Nephron (organoid): ENCODE measurements around the gene TAF7L.

Source experiments
- H3K27ac Mint-ChIP-seq, 3 experiments: 2 replicates each; pipeline ENCODE4 v1.8.0; 2020; ENCODE audit warnings: mixed read lengths in 3 of 3, mild to moderate bottlenecking in 2 of 3, moderate library complexity in 1 of 3
- H3K27me3 Mint-ChIP-seq: 2 replicates; pipeline ENCODE4 v1.8.0; 2021; ENCODE audit warnings: low read depth, mild to moderate bottlenecking, moderate library complexity, mixed read lengths
- H3K36me3 Mint-ChIP-seq: 2 replicates; pipeline ENCODE4 v1.8.0; 2020; ENCODE audit warnings: low read depth, mixed read lengths
- H3K4me1 Mint-ChIP-seq: 2 replicates; pipeline ENCODE4 v1.8.0; 2020; ENCODE audit warnings: mixed read lengths
- H3K4me3 Mint-ChIP-seq, 3 experiments: 2 replicates each; pipeline ENCODE4 v1.8.0; 2020; ENCODE audit warnings: mild to moderate bottlenecking in 3 of 3, mixed read lengths in 3 of 3, moderate library complexity in 2 of 3
- H3K9me3 Mint-ChIP-seq: 2 replicates; pipeline ENCODE4 v1.8.0; 2020; ENCODE audit warnings: mixed read lengths
- CTCF ChIP-seq, 3 experiments: fragments of 200-600 bp; sonication (generic); IDR thresholded peaks; one replicate each; pipeline ENCODE4 v1.5.0; 2021; ENCODE audit warnings: antibody characterized with exemption in 3 of 3; ENCODE audit not compliant: unreplicated experiment in 3 of 3

The TAF7L gene

GRCh38 chrX:101260435-101260834 lies 30.7 kb downstream of the TAF7L start:
- no peak overlapping the region for H3K4me3 Mint-ChIP-seq
- H3K27ac Mint-ChIP-seq = no peak overlapping the region
- TF ChIP-seq CTCF (IDR thresholded peaks at IDR 0.05; ENCODE audit: unreplicated experiment in 3 of 3) = no peak
- no peaks in the 10 kb centered on the region for H3K36me3 Mint-ChIP-seq
- H3K4me1 Mint-ChIP-seq = no peaks in the 10 kb centered on the region
- no peaks in the 10 kb centered on the region for H3K27me3 Mint-ChIP-seq
- H3K9me3 Mint-ChIP-seq = peaks cover 12% of the 10 kb centered on the region

GRCh38 chrX:101258259-101258581 lies 32.9 kb downstream of the TAF7L start:
- Mint-ChIP-seq H3K36me3 (no peaks in the 10 kb centered on the region), H3K9me3 (peaks cover 17% of the 10 kb centered on the region), H3K4me1 (no peaks in the 10 kb centered on the region), H3K4me3 (no peak overlapping the region), H3K27ac (no peak overlapping the region), H3K27me3 (no peaks in the 10 kb centered on the region)
- TF ChIP-seq CTCF (IDR thresholded peaks at IDR 0.05; ENCODE audit: unreplicated experiment in 3 of 3) = no peak

- H3K9me3 Mint-ChIP-seq = peaks cover 16% of the 10 kb centered on the region
- TF ChIP-seq CTCF (IDR thresholded peaks at IDR 0.05; ENCODE audit: unreplicated experiment in 3 of 3) = no peak
- no peaks in the 10 kb centered on the region for H3K27me3 Mint-ChIP-seq
- H3K27ac Mint-ChIP-seq = no peak overlapping the region
- H3K36me3 Mint-ChIP-seq = no peaks in the 10 kb centered on the region
- H3K4me1 Mint-ChIP-seq = no peaks in the 10 kb centered on the region
- no peak overlapping the region for H3K4me3 Mint-ChIP-seq
Observed at GRCh38 chrX:101257448-101258258, 33.5 kb downstream of the TAF7L start.

- Mint-ChIP-seq H3K4me3 (no peak overlapping the region), H3K27ac (no peak overlapping the region), H3K36me3 (no peaks in the 10 kb centered on the region), H3K4me1 (no peaks in the 10 kb centered on the region), H3K27me3 (no peaks in the 10 kb centered on the region), H3K9me3 (peaks cover 14% of the 10 kb centered on the region)
- TF ChIP-seq CTCF (IDR thresholded peaks at IDR 0.05; ENCODE audit: unreplicated experiment in 3 of 3) = no peak
Observed at GRCh38 chrX:101252634-101253033, 38.5 kb downstream of the TAF7L start.

- Mint-ChIP-seq H3K9me3 (peaks cover 7% of the 10 kb centered on the region), H3K4me1 (no peaks in the 10 kb centered on the region), H3K27me3 (no peaks in the 10 kb centered on the region), H3K4me3 (no peak overlapping the region), H3K27ac (no peak overlapping the region), H3K36me3 (peaks cover 4% of the 10 kb centered on the region)
- TF ChIP-seq CTCF (IDR thresholded peaks at IDR 0.05; ENCODE audit: unreplicated experiment in 3 of 3) = no peak
Observed at GRCh38 chrX:101241531-101241930, 49.6 kb downstream of the TAF7L start.

GRCh38 chrX:101237041-101237440 lies 54.1 kb downstream of the TAF7L start:
- Mint-ChIP-seq H3K4me1 (no peaks in the 10 kb centered on the region), H3K27me3 (no peaks in the 10 kb centered on the region), H3K9me3 (peaks cover 3% of the 10 kb centered on the region), H3K4me3 (no peak overlapping the region), H3K27ac (no peak overlapping the region), H3K36me3 (peaks cover 4% of the 10 kb centered on the region)
- TF ChIP-seq CTCF (IDR thresholded peaks at IDR 0.05; ENCODE audit: unreplicated experiment in 3 of 3) = no peak
